8988T (cell line): ENCODE measurements around the gene COL27A1.
A peak's percentile ranks its signal among the peaks of the same experiment; 100 is the strongest.

Experiments used
- DNase-seq: peaks from one replicate; pipeline ENCODE4 v3.0.0; 2011

COL27A1 gene

GRCh38 chr9:114249424-114250234 is 94.3 kb downstream of the COL27A1 start:
- no peak for DNase-seq

- no peak for DNase-seq
These were observed 94.9 kb downstream of the COL27A1 start for GRCh38 chr9:114250235-114250568.

- DNase-seq = no peak
These were observed 95.3 kb downstream of the COL27A1 start for GRCh38 chr9:114250648-114251047.

- DNase-seq = no peak
These were observed 97.1 kb downstream of the COL27A1 start for GRCh38 chr9:114252394-114252793.

- no peak for DNase-seq
These were observed 101.5 kb downstream of the COL27A1 start for GRCh38 chr9:114256827-114257328.

- no peak for DNase-seq
These were observed 102.9 kb downstream of the COL27A1 start for GRCh38 chr9:114258218-114258617.

- DNase-seq = no peak
These were observed 103.8 kb downstream of the COL27A1 start for GRCh38 chr9:114258866-114259797.

- DNase-seq = no peak
These were observed 104.6 kb downstream of the COL27A1 start for GRCh38 chr9:114259798-114260523.

- DNase-seq = no peak
These were observed 105.7 kb downstream of the COL27A1 start for GRCh38 chr9:114261026-114261425.

GRCh38 chr9:114261987-114262386 is 106.7 kb downstream of the COL27A1 start:
- no peak for DNase-seq

GRCh38 chr9:114263853-114264510 is 108.6 kb downstream of the COL27A1 start:
- no peak for DNase-seq

- no peak for DNase-seq
These were observed 109.6 kb downstream of the COL27A1 start for GRCh38 chr9:114264806-114265550.

- no peak for DNase-seq
These were observed 111.6 kb downstream of the COL27A1 start for GRCh38 chr9:114266969-114267368.

GRCh38 chr9:114269023-114269422 is 113.7 kb downstream of the COL27A1 start:
- no peak for DNase-seq

GRCh38 chr9:114270120-114270975 is 115.0 kb downstream of the COL27A1 start:
- no peak for DNase-seq

- peak; percentile 66 for DNase-seq
These were observed 116.5 kb downstream of the COL27A1 start for GRCh38 chr9:114271556-114272510.

- no peak for DNase-seq
These were observed 117.5 kb downstream of the COL27A1 start for GRCh38 chr9:114272739-114273431.

GRCh38 chr9:114273461-114273881 is 118.1 kb downstream of the COL27A1 start:
- no peak for DNase-seq

- no peak for DNase-seq
These were observed 118.9 kb downstream of the COL27A1 start for GRCh38 chr9:114274217-114274616.
